Breast epithelium (tissue), 4 donors: ENCODE results near the gene FBLN1. TPM values are rescaled to one million over a fixed set of nuclear protein-coding genes. Genes with fewer than 3 reads are reported as not detected.

Experiments used
- DNase-seq, 2 donors: peaks; one replicate each; pipeline ENCODE4 v3.0.0-alpha.2; 2019; ENCODE audit warnings: low spot score in 2 of 2
- H3K27ac ChIP-seq, 2 donors: fragments of 200-600 bp; sonication (generic) in 1 of 2; one replicate each; pipeline ENCODE4 v1.5.1; 2016 to 2019; ENCODE audit warnings: mild to moderate bottlenecking in 1 of 2
- H3K27me3 ChIP-seq, 2 donors: fragments of 200-600 bp; sonication (generic) in 1 of 2; one replicate each; pipeline versions ENCODE4 v1.5.1 to v1.6.0; 2017 to 2019; ENCODE audit warnings: control low read depth in 1 of 2, mild to moderate bottlenecking in 1 of 2
- H3K36me3 ChIP-seq: fragments of 200-600 bp; one replicate; pipeline ENCODE4 v1.5.1; 2019
- H3K4me1 ChIP-seq, 2 donors: fragments of 200-600 bp; sonication (generic); one replicate each; pipeline ENCODE4 v1.5.1; 2016 to 2019; ENCODE audit warnings: control low read depth in 1 of 2
- H3K4me3 ChIP-seq, 3 donors: fragments of 200-600 bp; sonication (generic); 1 replicate in 2 of 3; 2 replicates in 1 of 3; pipeline ENCODE4 v1.5.1; 2016 to 2019; ENCODE audit warnings: mild to moderate bottlenecking in 3 of 3, moderate library complexity in 2 of 3
- H3K9me3 ChIP-seq, 2 donors: fragments of 200-600 bp; sonication (generic) in 1 of 2; one replicate each; pipeline ENCODE4 v1.5.1; 2016 to 2019; ENCODE audit warnings: control low read depth in 1 of 2
- CTCF ChIP-seq, 3 donors: fragments of 450-650 bp; IDR thresholded peaks; one replicate each; pipeline ENCODE4 v1.5.1; 2016 to 2017; ENCODE audit warnings: antibody characterized with exemption in 3 of 3, mild to moderate bottlenecking in 3 of 3, moderate library complexity in 3 of 3
- POLR2A ChIP-seq: fragments of 450-650 bp; IDR thresholded peaks from one replicate; pipeline ENCODE4 v1.6.1; 2016; ENCODE audit warnings: antibody characterized with exemption, mild to moderate bottlenecking, moderate library complexity
- POLR2AphosphoS5 ChIP-seq, 3 donors: sonication (generic); formaldehyde crosslinking; IDR thresholded peaks; one replicate each; pipeline ENCODE4 v1.6.1; 2017; ENCODE audit warnings: antibody characterized with exemption in 3 of 3
- intact Hi-C: fragments of 100-400 bp; cut with DNase I; formaldehyde crosslinking; loops from one replicate; pipeline ENCODE4 v1.15.1; 2023; ENCODE audit warnings: low total_unique reads
- total RNA-seq, 3 donors: library from RNA; depleted of rRNA; stranded (reverse); fragments of >200 nt; gene quantifications; one replicate each; pipeline ENCODE4 v1.1.0, GENCODE V29; 2016

FBLN1 gene
- total RNA-seq, 3 donors from 2014 or later: 115 to 293 (median 267) TPM

GRCh38 chr22:45543243-45543642, 40.6 kb downstream of the FBLN1 start:
- Histone ChIP-seq H3K4me3 (no peak overlapping the region), H3K4me1 (peaks cover under 1 to 4% of the 10 kb centered on the region in 2 donors), H3K27me3 (no peaks in the 10 kb centered on the region), H3K27ac (peak overlapping the region; percentile 51 to 81), H3K36me3 (no peaks in the 10 kb centered on the region), H3K9me3 (no peaks in the 10 kb centered on the region)
- intact Hi-C loops: no loop called here
- TF ChIP-seq POLR2AphosphoS5 (IDR thresholded peaks at IDR 0.05): no peak
- TF ChIP-seq POLR2A: no peak
- TF ChIP-seq CTCF (IDR thresholded peaks at IDR 0.05): no peak
- DNase-seq: no peak

GRCh38 chr22:45544588-45545170, 42.0 kb downstream of the FBLN1 start:
- Histone ChIP-seq H3K27ac (peak overlapping the region; percentile 32 to 51), H3K9me3 (no peaks in the 10 kb centered on the region), H3K36me3 (no peaks in the 10 kb centered on the region), H3K27me3 (no peaks in the 10 kb centered on the region), H3K4me1 (peaks cover 5 to 9% of the 10 kb centered on the region in 2 donors), H3K4me3 (no peak overlapping the region)
- no peak for DNase-seq
- intact Hi-C loops: no loop called here
- no peak for TF ChIP-seq POLR2A

GRCh38 chr22:45546333-45547015, 43.8 kb downstream of the FBLN1 start:
- no peak overlapping the region for H3K27ac ChIP-seq

GRCh38 chr22:45547016-45547345, 44.3 kb downstream of the FBLN1 start:
- H3K9me3 ChIP-seq: no peaks in the 10 kb centered on the region
- intact Hi-C loops: no loop called here
- TF ChIP-seq POLR2A (no peak), CTCF (IDR thresholded peaks at IDR 0.05) (no peak), POLR2AphosphoS5 (IDR thresholded peaks at IDR 0.05) (no peak)
- no peak overlapping the region for H3K4me3 ChIP-seq
- no peak for DNase-seq
- no peaks in the 10 kb centered on the region for H3K36me3 ChIP-seq
- peaks cover 17 to 24% of the 10 kb centered on the region in 2 donors for H3K4me1 ChIP-seq
- no peak overlapping the region for H3K27ac ChIP-seq
- no peaks in the 10 kb centered on the region for H3K27me3 ChIP-seq

More at GRCh38 chr22:45546333-45547015, 43.8 kb downstream of the FBLN1 start:
- TF ChIP-seq POLR2A (no peak), POLR2AphosphoS5 (IDR thresholded peaks at IDR 0.05) (no peak)
- H3K9me3 ChIP-seq: no peaks in the 10 kb centered on the region
- intact Hi-C loops: no loop called here
- no peak for DNase-seq
- H3K4me1 ChIP-seq: peaks cover 12 to 18% of the 10 kb centered on the region in 2 donors
- H3K4me3 ChIP-seq: no peak overlapping the region
- no peaks in the 10 kb centered on the region for H3K36me3 ChIP-seq
- no peaks in the 10 kb centered on the region for H3K27me3 ChIP-seq

DNA sequence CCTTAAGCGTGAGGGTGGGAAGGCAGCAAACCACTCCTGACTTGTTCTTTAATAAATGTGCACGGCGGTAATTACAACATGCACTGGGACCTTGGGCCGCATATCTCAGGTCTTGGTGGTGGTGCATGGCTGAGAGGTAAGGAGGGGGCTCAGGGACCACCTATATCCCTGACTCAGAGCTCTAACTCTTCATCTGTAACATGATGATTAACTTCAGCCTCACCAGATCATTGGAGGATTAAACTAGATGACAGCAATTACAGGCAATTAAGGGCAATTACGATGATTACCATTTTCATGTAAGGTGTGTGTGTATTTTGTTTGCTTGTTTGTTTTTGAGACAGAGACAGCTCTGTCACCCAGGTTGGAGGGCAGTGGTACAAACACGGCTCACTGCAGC, 45.0 kb downstream of the FBLN1 start:
- no peak for DNase-seq
- intact Hi-C loops: no loop called here
- Histone ChIP-seq H3K27ac (peak overlapping the region in 1 of 2 donors; percentile 95), H3K36me3 (no peaks in the 10 kb centered on the region), H3K4me1 (peaks cover 24 to 29% of the 10 kb centered on the region in 2 donors), H3K27me3 (no peaks in the 10 kb centered on the region), H3K9me3 (no peaks in the 10 kb centered on the region), H3K4me3 (no peak overlapping the region)
- TF ChIP-seq CTCF (IDR thresholded peaks at IDR 0.05) (no peak), POLR2AphosphoS5 (IDR thresholded peaks at IDR 0.05) (no peak), POLR2A (no peak)

DNA sequence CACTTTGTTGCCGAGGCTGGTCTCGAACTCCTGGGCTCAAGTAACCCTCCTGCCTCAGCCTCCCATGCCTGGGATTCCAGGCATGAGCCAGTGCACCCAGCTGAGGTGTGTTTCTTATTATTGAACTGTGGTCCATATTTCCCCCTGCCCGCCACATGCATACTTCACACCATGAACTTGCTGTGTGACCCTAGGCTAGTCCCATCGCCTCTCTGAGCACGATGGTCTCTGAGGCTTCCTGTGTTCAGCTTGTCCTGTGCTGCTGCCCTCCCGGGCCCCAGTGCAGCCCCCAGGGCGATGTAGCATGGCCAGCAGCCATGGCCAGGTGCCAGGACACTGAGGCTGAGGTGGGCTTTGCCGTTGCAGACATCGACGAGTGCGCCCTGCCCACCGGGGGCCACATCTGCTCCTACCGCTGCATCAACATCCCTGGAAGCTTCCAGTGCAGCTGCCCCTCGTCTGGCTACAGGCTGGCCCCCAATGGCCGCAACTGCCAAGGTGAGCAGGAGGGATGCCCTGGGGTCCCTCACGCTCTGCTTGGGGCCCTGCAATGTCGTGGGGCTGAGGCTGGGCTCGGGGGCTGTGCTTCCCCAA, 45.7 kb downstream of the FBLN1 start:
- no peak for DNase-seq
- TF ChIP-seq CTCF (IDR thresholded peaks at IDR 0.05) (no peak), POLR2AphosphoS5 (IDR thresholded peaks at IDR 0.05) (no peak), POLR2A (no peak)
- Histone ChIP-seq H3K9me3 (no peaks in the 10 kb centered on the region), H3K27me3 (no peaks in the 10 kb centered on the region), H3K4me1 (peaks cover 29 to 35% of the 10 kb centered on the region in 2 donors), H3K4me3 (no peak overlapping the region), H3K27ac (peak overlapping the region; percentile 90 to 95), H3K36me3 (no peaks in the 10 kb centered on the region)
- intact Hi-C loops: no loop called here
